H9 (cell line): ENCODE data around the gene STRN. TPM values are rescaled to one million over a fixed set of nuclear protein-coding genes. Genes with fewer than 3 reads are reported as not detected.
A peak's percentile ranks its signal among the peaks of the same experiment; 100 is the strongest.

ENCODE experiments used
- DNase-seq: peaks from one replicate; pipeline ENCODE4 v3.0.0-alpha.2; 2017
- H2AFZ ChIP-seq: one replicate; pipeline ENCODE4 v1.6.1; 2013; ENCODE audit warnings: mild to moderate bottlenecking, low read length, control low read depth, moderate library complexity
- H2AK5ac ChIP-seq: 2 replicates; pipeline ENCODE4 v1.6.1; 2013; ENCODE audit warnings: low read length, control low read depth, mixed read lengths; ENCODE audit not compliant: insufficient read length
- H2BK120ac ChIP-seq: one replicate; pipeline ENCODE4 v1.6.1; 2013; ENCODE audit warnings: low read depth, mild to moderate bottlenecking, low read length, control low read depth, inconsistent platforms; ENCODE audit not compliant: poor library complexity, severe bottlenecking
- H2BK12ac ChIP-seq: 2 replicates; pipeline ENCODE4 v1.6.1; 2013; ENCODE audit warnings: low read length, control low read depth, mixed read lengths, low read depth; ENCODE audit not compliant: insufficient read length
- H2BK15ac ChIP-seq: 2 replicates; pipeline ENCODE4 v1.6.1; 2013; ENCODE audit warnings: low read depth, low read length, control low read depth
- H2BK20ac ChIP-seq: one replicate; pipeline ENCODE4 v1.6.1; 2013; ENCODE audit warnings: low read depth, mild to moderate bottlenecking, low read length, control low read depth, inconsistent platforms; ENCODE audit not compliant: poor library complexity, severe bottlenecking
- H2BK5ac ChIP-seq: 2 replicates; pipeline ENCODE4 v1.6.1; 2013; ENCODE audit warnings: low read length, control low read depth, mixed read lengths; ENCODE audit not compliant: insufficient read length
- H3K14ac ChIP-seq: 2 replicates; pipeline ENCODE4 v1.6.1; 2013; ENCODE audit warnings: low read length, control low read depth; ENCODE audit not compliant: insufficient read depth
- H3K18ac ChIP-seq: 2 replicates; pipeline ENCODE4 v1.6.1; 2013; ENCODE audit warnings: low read depth, mild to moderate bottlenecking, mixed read lengths, low read length, control low read depth; ENCODE audit not compliant: insufficient read length
- H3K23ac ChIP-seq: 2 replicates; pipeline ENCODE4 v1.6.1; 2013; ENCODE audit warnings: low read length, control low read depth, mixed read lengths, low read depth; ENCODE audit not compliant: insufficient read length
- H3K23me2 ChIP-seq: 2 replicates; pipeline ENCODE4 v1.6.1; 2013; ENCODE audit warnings: low read depth, mild to moderate bottlenecking, mixed read lengths, low read length, control low read depth; ENCODE audit not compliant: insufficient read length, poor library complexity, severe bottlenecking
- H3K27ac ChIP-seq: 2 replicates; pipeline ENCODE4 v1.5.1; 2013; ENCODE audit warnings: low read length, control low read depth, mixed read lengths, low read depth; ENCODE audit not compliant: insufficient read length
- H3K27me3 ChIP-seq: 2 replicates; pipeline ENCODE4 v1.6.1; 2013; ENCODE audit warnings: low read length, control low read depth, inconsistent platforms; ENCODE audit not compliant: insufficient read depth
- H3K4ac ChIP-seq: 2 replicates; pipeline ENCODE4 v1.6.1; 2013; ENCODE audit warnings: low read depth, mild to moderate bottlenecking, control low read depth, inconsistent platforms, low read length, moderate library complexity
- H3K4me1 ChIP-seq: 2 replicates; pipeline ENCODE4 v1.6.1; 2013; ENCODE audit warnings: low read length, control low read depth, inconsistent platforms; ENCODE audit not compliant: insufficient read depth
- H3K4me2 ChIP-seq: 2 replicates; pipeline ENCODE4 v1.6.1; 2013; ENCODE audit warnings: low read length, control low read depth, mixed read lengths; ENCODE audit not compliant: insufficient read length, insufficient read depth
- H3K56ac ChIP-seq: 2 replicates; pipeline ENCODE4 v1.6.1; 2013; ENCODE audit warnings: low read depth, mild to moderate bottlenecking, mixed read lengths, low read length, control low read depth; ENCODE audit not compliant: insufficient read length
- H3K79me1 ChIP-seq: 2 replicates; pipeline ENCODE4 v1.6.1; 2013; ENCODE audit warnings: low read depth, mild to moderate bottlenecking, moderate library complexity, low read length, control low read depth, inconsistent platforms; ENCODE audit not compliant: insufficient read depth, poor library complexity, severe bottlenecking
- H3K79me2 ChIP-seq: 2 replicates; pipeline ENCODE4 v1.6.1; 2013; ENCODE audit warnings: low read length, control low read depth, inconsistent platforms; ENCODE audit not compliant: insufficient read depth
- H3K9ac ChIP-seq: 2 replicates; pipeline ENCODE4 v1.6.1; 2013; ENCODE audit warnings: low read length, control low read depth, mixed read lengths; ENCODE audit not compliant: insufficient read length; ENCODE audit errors: extremely low read depth
- H3K9me3 ChIP-seq: one replicate; pipeline ENCODE4 v1.6.1; 2013; ENCODE audit warnings: low read depth, low read length, inconsistent platforms; ENCODE audit not compliant: control insufficient read depth
- H3T11ph ChIP-seq: one replicate; pipeline ENCODE4 v1.6.1; 2013; ENCODE audit warnings: mild to moderate bottlenecking, low read length, control low read depth, inconsistent platforms
- H4K20me1 ChIP-seq: one replicate; pipeline ENCODE4 v1.6.1; 2013; ENCODE audit not compliant: control insufficient read depth, insufficient read length, insufficient read depth
- H4K5ac ChIP-seq: 2 replicates; pipeline ENCODE4 v1.6.1; 2013; ENCODE audit warnings: low read depth, mild to moderate bottlenecking, mixed read lengths, low read length, control low read depth; ENCODE audit not compliant: insufficient read length
- H4K8ac ChIP-seq: replicated peaks from 2 replicates; pipeline ENCODE4 v1.6.1; 2013; ENCODE audit warnings: low read length, control low read depth, mixed read lengths, low read depth; ENCODE audit not compliant: insufficient read length
- H4K91ac ChIP-seq: 2 replicates; pipeline ENCODE4 v1.6.1; 2013; ENCODE audit warnings: low read depth, mild to moderate bottlenecking, moderate library complexity, mixed read lengths, low read length, control low read depth; ENCODE audit not compliant: insufficient read length
- H3K27ac Mint-ChIP-seq, 3 experiments: 2 replicates in 2 of 3; 3 replicates in 1 of 3; pipeline ENCODE4 v1.8.0; 2020 to 2021; ENCODE audit warnings: mixed read lengths in 3 of 3, mild to moderate bottlenecking in 1 of 3, moderate library complexity in 1 of 3
- H3K27me3 Mint-ChIP-seq: 2 replicates; pipeline ENCODE4 v1.8.0; 2021; ENCODE audit warnings: low read depth, mild to moderate bottlenecking, moderate library complexity, mixed read lengths
- H3K36me3 Mint-ChIP-seq, 3 experiments: 2 replicates in 2 of 3; 3 replicates in 1 of 3; pipeline ENCODE4 v1.8.0; 2020 to 2021; ENCODE audit warnings: low read depth in 3 of 3, mixed read lengths in 3 of 3; ENCODE audit not compliant: insufficient read depth in 1 of 3
- H3K4me1 Mint-ChIP-seq, 2 experiments: 2 replicates each; pipeline ENCODE4 v1.8.0; 2020; ENCODE audit warnings: mixed read lengths in 2 of 2
- H3K4me3 Mint-ChIP-seq, 2 experiments: 2 replicates in 1 of 2; 3 replicates in 1 of 2; pipeline ENCODE4 v1.8.0; 2020 to 2021; ENCODE audit warnings: mild to moderate bottlenecking in 2 of 2, mixed read lengths in 2 of 2, moderate library complexity in 1 of 2
- H3K9me3 Mint-ChIP-seq, 2 experiments: 2 replicates in 1 of 2; 3 replicates in 1 of 2; pipeline ENCODE4 v1.8.0; 2020; ENCODE audit warnings: mild to moderate bottlenecking in 2 of 2, mixed read lengths in 2 of 2, moderate library complexity in 1 of 2
- CTCF ChIP-seq: fragments of 200-600 bp; sonication (generic); conservative IDR thresholded peaks from 3 replicates; pipeline ENCODE4 v1.8.0; 2021; ENCODE audit warnings: antibody characterized with exemption, mild to moderate bottlenecking
- WGBS: extraction: QIAGEN DNeasy Blood & Tissue Kit; methylation state at CpG from one replicate; pipeline ENCODE4 v1.1.7; 2013; ENCODE audit warnings: missing lambda C conversion rate, low lambda C conversion rate, mixed read lengths; ENCODE audit not compliant: insufficient read length; ENCODE audit errors: extremely low coverage; 5-methylcytosine and 5-hydroxymethylcytosine counted together
- total RNA-seq: library from RNA; stranded (reverse); gene quantifications from 2 replicates; pipeline ENCODE4 v1.2.1, GENCODE V29; 2021

Gene STRN
- total RNA-seq, 1 experiment from 2014 or later = 31.7 TPM

- peak overlapping the region in 2 of 3 experiments; percentile 9 to 21; a peak in 1 of 7 replicates for H3K27ac Mint-ChIP-seq
- H2BK15ac ChIP-seq = no peak overlapping the region
- no peaks in the 10 kb centered on the region for H3K27me3 Mint-ChIP-seq
- H3K79me2 ChIP-seq = no peaks in the 10 kb centered on the region
- H3K79me1 ChIP-seq = no peaks in the 10 kb centered on the region
- peaks cover 4% of the 10 kb centered on the region in 2 experiments; a peak in 3 of 4 replicates for H3K4me1 Mint-ChIP-seq
- no peak overlapping the region for H3K9ac ChIP-seq
- no peak overlapping the region for H2AK5ac ChIP-seq
- no peak overlapping the region for H2BK20ac ChIP-seq
- no peak overlapping the region for H3K18ac ChIP-seq
- no peak overlapping the region for H3K4me3 Mint-ChIP-seq
- no peak overlapping the region for H4K5ac ChIP-seq
- DNase-seq = no peak
- no CpG with 5 or more reads among the region's 2 CpGs for WGBS
- no peak overlapping the region for H3K14ac ChIP-seq
- H3T11ph ChIP-seq = no peak overlapping the region
- no peaks in the 10 kb centered on the region for H3K23me2 ChIP-seq
- H2BK12ac ChIP-seq = no peak overlapping the region
- no peak overlapping the region for H2AFZ ChIP-seq
- H3K4me1 ChIP-seq = no peaks in the 10 kb centered on the region
- H3K9me3 ChIP-seq = no peaks in the 10 kb centered on the region
- no peak overlapping the region for H3K27ac ChIP-seq
- H2BK120ac ChIP-seq = no peak overlapping the region
- H3K9me3 Mint-ChIP-seq = no peaks in the 10 kb centered on the region
- H3K56ac ChIP-seq = no peak overlapping the region
- no peaks in the 10 kb centered on the region for H4K20me1 ChIP-seq
- H3K4ac ChIP-seq = no peak overlapping the region
- H3K27me3 ChIP-seq = no peaks in the 10 kb centered on the region
- no peak overlapping the region for H2BK5ac ChIP-seq
- no peak overlapping the region for H4K91ac ChIP-seq
- H3K23ac ChIP-seq = no peak overlapping the region
- no peak for TF ChIP-seq CTCF
- no peak overlapping the region for H3K4me2 ChIP-seq
- peaks cover 17 to 40% (median 34%) of the 10 kb centered on the region in 3 experiments; a peak in 6 of 7 replicates for H3K36me3 Mint-ChIP-seq
- H4K8ac ChIP-seq = no peak overlapping the region
These were observed 112.1 kb downstream of the STRN start for GRCh38 chr2:36854241-36854640.
